Colonic mucosa (tissue), 4 donors: ENCODE measurements around the gene MUSK. TPM values are rescaled to one million over a fixed set of nuclear protein-coding genes. Genes with fewer than 3 reads are reported as not detected.

Source experiments
- DNase-seq: peaks from one replicate; pipeline ENCODE4 v3.0.0-alpha.2; 2020
- H3K27ac ChIP-seq: fragments of 200-600 bp; one replicate; pipeline ENCODE4 v1.8.0; 2021
- H3K27me3 ChIP-seq: fragments of 200-600 bp; one replicate; pipeline ENCODE4 v1.8.0; 2021
- H3K36me3 ChIP-seq: fragments of 200-600 bp; one replicate; pipeline ENCODE4 v1.8.0; 2021
- H3K4me1 ChIP-seq: fragments of 200-600 bp; one replicate; pipeline ENCODE4 v1.8.0; 2021; ENCODE audit warnings: mild to moderate bottlenecking
- H3K4me3 ChIP-seq: fragments of 200-600 bp; one replicate; pipeline ENCODE4 v1.8.0; 2021
- H3K9ac ChIP-seq, 2 donors: one replicate each; pipeline ENCODE4 v1.7.0; 2013; ENCODE audit warnings: control low read depth in 2 of 2, low read depth in 2 of 2, low read length in 2 of 2
- H3K9me3 ChIP-seq: fragments of 200-600 bp; one replicate; pipeline ENCODE4 v1.8.0; 2021
- intact Hi-C: fragments of 100-400 bp; cut with DNase I; formaldehyde crosslinking; loops from one replicate; pipeline ENCODE4 v1.14.1; 2022
- total RNA-seq, 2 donors: library from RNA; stranded (reverse); fragmentation: NEBNext Ultra II Directional in 1 of 2; extraction: Animal tissue kit (Norgen Biotek cat#: 25700) in 1 of 2; gene quantifications; one replicate each; pipeline ENCODE4 v1.2.1, GENCODE V29; 2021
- TF ChIP-seq, protein P1 (sequence below): fragments of 200-600 bp; IDR thresholded peaks from one replicate; pipeline ENCODE4 v1.8.0; 2022; ENCODE audit warnings: antibody characterized with exemption, mild to moderate bottlenecking
- donor health status: healthy.
- donor health status: DM: no; HTN: no; CAD: no.
- donor health status: DM: no; HTN: no; CAD: no.

MUSK gene
- total RNA-seq, 2 donors from 2014 or later = 0.94 to 2.0 TPM

DNA sequence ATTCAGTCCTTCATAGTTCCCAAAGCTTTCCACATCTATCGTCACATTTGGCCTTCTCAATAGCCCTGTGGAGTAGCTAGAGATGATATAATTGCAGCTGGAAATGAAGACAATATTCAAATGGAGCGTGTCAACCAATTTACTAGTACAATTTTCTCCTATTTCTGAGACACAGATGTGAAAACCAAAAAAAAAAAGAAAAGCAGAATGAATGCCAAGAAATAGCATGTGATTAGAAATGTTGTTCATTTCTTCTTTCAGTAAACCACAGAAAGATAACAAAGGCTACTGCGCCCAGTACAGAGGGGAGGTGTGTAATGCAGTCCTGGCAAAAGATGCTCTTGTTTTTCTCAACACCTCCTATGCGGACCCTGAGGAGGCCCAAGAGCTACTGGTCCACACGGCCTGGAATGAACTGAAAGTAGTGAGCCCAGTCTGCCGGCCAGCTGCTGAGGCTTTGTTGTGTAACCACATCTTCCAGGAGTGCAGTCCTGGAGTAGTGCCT, 99.0 kb downstream of the MUSK start:
- TF ChIP-seq, protein P1, sequence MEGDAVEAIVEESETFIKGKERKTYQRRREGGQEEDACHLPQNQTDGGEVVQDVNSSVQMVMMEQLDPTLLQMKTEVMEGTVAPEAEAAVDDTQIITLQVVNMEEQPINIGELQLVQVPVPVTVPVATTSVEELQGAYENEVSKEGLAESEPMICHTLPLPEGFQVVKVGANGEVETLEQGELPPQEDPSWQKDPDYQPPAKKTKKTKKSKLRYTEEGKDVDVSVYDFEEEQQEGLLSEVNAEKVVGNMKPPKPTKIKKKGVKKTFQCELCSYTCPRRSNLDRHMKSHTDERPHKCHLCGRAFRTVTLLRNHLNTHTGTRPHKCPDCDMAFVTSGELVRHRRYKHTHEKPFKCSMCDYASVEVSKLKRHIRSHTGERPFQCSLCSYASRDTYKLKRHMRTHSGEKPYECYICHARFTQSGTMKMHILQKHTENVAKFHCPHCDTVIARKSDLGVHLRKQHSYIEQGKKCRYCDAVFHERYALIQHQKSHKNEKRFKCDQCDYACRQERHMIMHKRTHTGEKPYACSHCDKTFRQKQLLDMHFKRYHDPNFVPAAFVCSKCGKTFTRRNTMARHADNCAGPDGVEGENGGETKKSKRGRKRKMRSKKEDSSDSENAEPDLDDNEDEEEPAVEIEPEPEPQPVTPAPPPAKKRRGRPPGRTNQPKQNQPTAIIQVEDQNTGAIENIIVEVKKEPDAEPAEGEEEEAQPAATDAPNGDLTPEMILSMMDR = no peak
- Histone ChIP-seq H3K36me3 (no peaks in the 10 kb centered on the region), H3K9me3 (no peaks in the 10 kb centered on the region), H3K27ac (no peak overlapping the region), H3K4me1 (no peaks in the 10 kb centered on the region), H3K9ac (no peak overlapping the region), H3K27me3 (no peaks in the 10 kb centered on the region), H3K4me3 (no peak overlapping the region)
- intact Hi-C loops = no loop called here
- DNase-seq = no peak

DNA sequence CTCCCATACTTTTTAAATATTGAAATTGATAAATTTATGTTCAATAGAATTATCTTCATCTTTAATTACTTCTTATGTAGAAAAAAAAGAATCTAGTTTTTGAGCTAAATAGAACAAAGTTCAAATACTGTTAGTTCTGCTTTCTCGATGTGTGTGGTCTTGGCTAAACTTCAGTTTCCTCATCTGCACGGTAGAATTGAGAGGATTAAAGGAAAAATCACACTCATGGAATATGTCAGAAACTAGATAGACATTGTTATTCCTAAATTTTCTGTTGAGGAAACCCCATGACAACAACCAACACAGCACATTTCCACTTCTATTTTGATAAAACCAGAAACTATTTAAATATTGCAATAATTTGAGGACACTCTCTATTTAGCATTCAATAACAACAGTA, 100.3 kb downstream of the MUSK start:
- DNase-seq = no peak
- H3K9me3 ChIP-seq = no peaks in the 10 kb centered on the region
- H3K36me3 ChIP-seq = no peaks in the 10 kb centered on the region
- H3K27me3 ChIP-seq = no peaks in the 10 kb centered on the region
- intact Hi-C loops = no loop called here
- no peak overlapping the region for H3K4me3 ChIP-seq
- H3K9ac ChIP-seq = no peak overlapping the region
- no peak overlapping the region for H3K27ac ChIP-seq
- no peaks in the 10 kb centered on the region for H3K4me1 ChIP-seq
- TF ChIP-seq, protein P1 = no peak

DNA sequence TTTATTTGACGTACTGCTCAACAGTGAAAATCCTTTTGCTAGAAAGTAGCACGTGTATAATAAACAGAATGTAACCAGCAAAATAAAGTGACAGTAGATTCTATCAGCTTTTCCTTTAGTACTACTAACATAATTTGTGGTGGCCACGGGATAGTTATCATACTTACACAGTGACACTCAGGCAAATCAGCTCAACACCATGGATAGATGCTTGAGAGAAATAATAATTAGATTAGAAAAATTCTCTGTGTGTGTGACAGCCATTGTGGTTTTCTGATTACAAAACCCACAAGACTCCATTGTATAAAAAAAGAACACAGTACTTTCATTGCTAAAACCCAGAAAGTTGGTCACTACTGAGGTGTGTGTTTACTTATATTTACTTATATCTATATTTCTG, 101.1 kb downstream of the MUSK start:
- no peak overlapping the region for H3K4me3 ChIP-seq
- no peaks in the 10 kb centered on the region for H3K4me1 ChIP-seq
- no peaks in the 10 kb centered on the region for H3K36me3 ChIP-seq
- intact Hi-C loops = no loop called here
- H3K27ac ChIP-seq = no peak overlapping the region
- TF ChIP-seq, protein P1 = no peak
- H3K9ac ChIP-seq = no peak overlapping the region
- no peaks in the 10 kb centered on the region for H3K27me3 ChIP-seq
- H3K9me3 ChIP-seq = no peaks in the 10 kb centered on the region
- no peak for DNase-seq

DNA sequence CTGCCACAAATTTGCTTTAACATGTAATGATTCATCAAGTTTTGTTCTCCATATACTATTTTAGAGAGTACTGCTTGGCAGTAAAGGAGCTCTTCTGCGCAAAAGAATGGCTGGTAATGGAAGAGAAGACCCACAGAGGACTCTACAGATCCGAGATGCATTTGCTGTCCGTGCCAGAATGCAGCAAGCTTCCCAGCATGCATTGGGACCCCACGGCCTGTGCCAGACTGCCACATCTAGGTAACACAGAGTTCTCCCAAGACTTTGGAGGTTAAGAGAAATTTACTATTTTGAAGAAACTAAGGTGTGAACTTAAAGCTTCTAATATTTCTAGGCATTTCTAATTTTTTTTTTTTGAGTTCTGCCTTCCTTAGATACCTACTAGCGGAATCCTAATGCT, 107.1 kb downstream of the MUSK start:
- H3K4me3 ChIP-seq = no peak overlapping the region
- H3K9me3 ChIP-seq = no peaks in the 10 kb centered on the region
- TF ChIP-seq, protein P1 = no peak
- intact Hi-C loops = no loop called here
- no peak overlapping the region for H3K9ac ChIP-seq
- H3K36me3 ChIP-seq = no peaks in the 10 kb centered on the region
- DNase-seq = no peak
- H3K27ac ChIP-seq = no peak overlapping the region
- no peaks in the 10 kb centered on the region for H3K27me3 ChIP-seq
- H3K4me1 ChIP-seq = no peaks in the 10 kb centered on the region

DNA sequence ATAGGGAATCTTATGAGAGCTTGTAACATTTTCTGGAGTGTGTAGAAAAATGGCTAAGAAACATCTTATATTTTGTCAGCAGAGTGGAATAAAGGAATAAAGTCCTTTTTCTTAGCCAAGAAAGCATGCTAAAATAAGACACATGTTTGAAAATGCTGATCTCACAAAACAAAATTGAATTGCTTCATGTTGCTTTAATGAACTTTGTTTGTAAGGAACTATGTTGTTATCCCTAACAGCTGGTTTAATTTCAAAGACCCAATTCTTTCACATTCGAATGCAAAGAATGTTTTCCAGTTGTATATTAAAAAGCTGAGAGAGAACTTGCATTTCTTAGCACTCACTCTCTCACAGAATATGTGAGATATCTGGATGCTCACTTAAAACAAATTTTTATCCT, 107.6 kb downstream of the MUSK start:
- Histone ChIP-seq H3K9me3 (no peaks in the 10 kb centered on the region), H3K36me3 (no peaks in the 10 kb centered on the region), H3K4me1 (no peaks in the 10 kb centered on the region), H3K27ac (no peak overlapping the region), H3K4me3 (no peak overlapping the region), H3K27me3 (no peaks in the 10 kb centered on the region), H3K9ac (no peak overlapping the region)
- TF ChIP-seq, protein P1 = no peak
- intact Hi-C loops = no loop called here
- DNase-seq = no peak
